ENCODE data around the gene RPL7A.

GRCh38 chr9:133387680-133388079 lies 39.7 kb downstream of the RPL7A start:
- TF ChIP-seq CTCF (IDR thresholded peaks at IDR 0.05; ENCODE audit: low read depth, low read length, poor library complexity, severe bottlenecking) (no peak), EZH2phosphoT487 (IDR thresholded peaks at IDR 0.05; ENCODE audit: borderline replicate concordance, low read length) (no peak)

All from DOHH2 (cell line).